Activated CD8-positive, alpha-beta memory T cell treated with anti-CD3 and anti-CD28 coated beads, Interleukin-2, amount 50 U/mL, for 1 hour (primary cell): ENCODE data around the gene ZBTB5.
"Not testable (repeated sequence)": the region's sequence is repeated elsewhere in the genome, so short reads cannot be mapped to it uniquely, and the experiment has no call there.

ENCODE experiments used
- DNase-seq: peaks from one replicate; pipeline ENCODE4 v3.0.0-alpha.2; 2020; ENCODE audit errors: extremely low read depth

ZBTB5 gene

GRCh38 chr9:37405764-37406380 is 59.4 kb downstream of the ZBTB5 start:
- no peak for DNase-seq

GRCh38 chr9:37405350-37405749 is 59.9 kb downstream of the ZBTB5 start:
- DNase-seq: no peak

- no peak for DNase-seq
These were observed 60.7 kb downstream of the ZBTB5 start for GRCh38 chr9:37404590-37404989.

- DNase-seq: no peak
These were observed 65.9 kb downstream of the ZBTB5 start for GRCh38 chr9:37399336-37399735.

- DNase-seq: no peak
These were observed 66.7 kb downstream of the ZBTB5 start for GRCh38 chr9:37398464-37399025.

- DNase-seq: not testable (repeated sequence)
These were observed 67.3 kb downstream of the ZBTB5 start for GRCh38 chr9:37397948-37398347.

GRCh38 chr9:37395663-37396062 is 69.6 kb downstream of the ZBTB5 start:
- DNase-seq: no peak

GRCh38 chr9:37395229-37395628 is 70.0 kb downstream of the ZBTB5 start:
- DNase-seq: no peak

- DNase-seq: no peak
These were observed 73.0 kb downstream of the ZBTB5 start for GRCh38 chr9:37392272-37392671.

- DNase-seq: no peak
These were observed 74.5 kb downstream of the ZBTB5 start for GRCh38 chr9:37390759-37391158.
